ENCODE results near the gene HS3ST3A1. TPM values are rescaled to one million over a fixed set of nuclear protein-coding genes. Genes with fewer than 3 reads are reported as not detected.
A peak's percentile ranks its signal among the peaks of the same experiment; 100 is the strongest.

HS3ST3A1 gene
- total and polyA plus RNA-seq, 2 of the 4 experiments (the other 2 are of a cell fraction): 8.8 to 9.0 TPM

DNA sequence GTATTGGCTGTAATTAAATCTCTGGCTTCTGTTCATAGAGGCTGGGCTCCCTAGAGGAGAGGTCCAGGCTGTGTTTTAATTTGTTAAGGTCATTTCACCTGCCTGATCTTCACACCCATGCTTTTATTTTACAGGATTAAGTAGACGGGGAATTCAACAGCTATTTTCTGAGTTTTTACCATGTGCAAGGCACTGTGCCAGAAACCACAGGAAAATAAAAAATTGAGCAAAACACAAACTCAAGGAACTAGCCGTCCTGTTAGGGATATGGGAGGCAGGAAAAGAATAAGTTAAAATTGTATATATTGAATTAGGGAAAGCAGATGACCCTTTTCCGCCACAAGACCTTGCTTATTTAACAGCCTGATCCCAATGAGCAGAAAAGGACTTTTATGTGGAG lies 29.1 kb downstream of the HS3ST3A1 start:
- H3K9ac ChIP-seq (ENCODE audit: low read depth, low read length): no peak overlapping the region
- peaks cover under 1% of the 10 kb centered on the region; the same call in 1 of the 2 replicates for H3K9me3 ChIP-seq (ENCODE audit: control insufficient read depth, insufficient read depth, low read length)
- intact Hi-C loops (cut with micrococcal nuclease): no loop called here
- no peak overlapping the region for H3K27ac ChIP-seq (ENCODE audit: insufficient read depth, low read length)
- POLR2A ChIA-PET (ENCODE audit: unreplicated experiment): no interaction called here
- no peak overlapping the region for H2AK9ac ChIP-seq (replicated peaks; ENCODE audit: low read depth, low read length, poor library complexity)
- no peak for ATAC-seq (ENCODE audit: low read depth)
- H2AK5ac ChIP-seq (ENCODE audit: low read depth, low read length): no peak overlapping the region
- H4K20me1 ChIP-seq (ENCODE audit: insufficient read depth, low read length): no peaks in the 10 kb centered on the region
- TF ChIP-seq MXI1 (IDR thresholded peaks at IDR 0.05; ENCODE audit: borderline replicate concordance, low read depth, low read length): no peak
- CTCF ChIA-PET: no interaction called here
- dilution Hi-C loops (cut with HindIII; ENCODE audit: low sequenced_read_pairs, unreplicated experiment): no loop called here
- 0 out of 3 replicates have a peak overlapping the region, but pooled peaks have one; percentile 7 for H2BK15ac ChIP-seq (ENCODE audit: low read depth, low read length)
- H3K56ac ChIP-seq (ENCODE audit: extremely low read depth, insufficient read depth, low read length): no peak overlapping the region
- WGBS, 2 experiments (ENCODE audit: extremely low coverage in 2 of 2, insufficient read length in 1 of 2): no CpG with 5 or more reads among the region's 3 CpGs
- no peak overlapping the region for H2BK120ac ChIP-seq (ENCODE audit: low read depth, low read length)
- no peak overlapping the region for H3K14ac ChIP-seq (replicated peaks; ENCODE audit: low read depth, low read length)
- H3K4me2 ChIP-seq (ENCODE audit: low read depth, low read length): no peak overlapping the region
- H4K8ac ChIP-seq (ENCODE audit: low read depth in 2 of 2, low read length in 2 of 2): no peak overlapping the region
- H3K27me3 ChIP-seq (ENCODE audit: control insufficient read depth, insufficient read depth, low read length): no peaks in the 10 kb centered on the region
- in situ Hi-C loops (cut with MboI; ENCODE audit: low sequenced_read_pairs): no loop called here
- no peak for DNase-seq
- BruUV-seq (replicated peaks): no TSS peak
- peaks cover 15% of the 10 kb centered on the region for H3K4me1 ChIP-seq (ENCODE audit: control insufficient read depth, insufficient read depth, low read length)
- H3K79me1 ChIP-seq (ENCODE audit: low read depth in 1 of 2, low read length in 2 of 2): peaks cover 39 to 82% of the 10 kb centered on the region in 2 experiments
- H3K4ac ChIP-seq (ENCODE audit: low read depth, low read length): no peak overlapping the region
- H2BK20ac ChIP-seq (ENCODE audit: low read depth, low read length): no peak overlapping the region
- H3K4me3 ChIP-seq (ENCODE audit: insufficient read depth, low read depth, low read length): no peak overlapping the region
- H4K91ac ChIP-seq (ENCODE audit: insufficient read depth, low read depth, low read length): no peak overlapping the region
- no peak overlapping the region for H3K23ac ChIP-seq (ENCODE audit: low read depth, low read length)
- H2BK5ac ChIP-seq (ENCODE audit: low read depth, low read length, poor library complexity, severe bottlenecking): no peak overlapping the region
- H3K18ac ChIP-seq (ENCODE audit: low read depth, low read length): no peak overlapping the region; the same call in 1 of the 2 replicates
- no peak overlapping the region for H2AFZ ChIP-seq (replicated peaks; ENCODE audit: low read length, poor library complexity)
- no peak overlapping the region for H4K5ac ChIP-seq (ENCODE audit: low read depth, low read length)
- H3K9me1 ChIP-seq (ENCODE audit: insufficient read depth, low read length): 0 out of 2 replicates have a peak, but pooled peaks cover 10% of the 10 kb centered on the region
- H3K36me3 ChIP-seq (ENCODE audit: control insufficient read depth, insufficient read depth, low read length): peaks cover under 1% of the 10 kb centered on the region; the same call in 1 of the 2 replicates
